GM12801 (cell line): ENCODE measurements around the gene C4BPA.

Experiments used
- TF ChIP-seq, protein P1 (sequence below): IDR thresholded peaks from one replicate; pipeline ENCODE4 v1.5.1; 2011; ENCODE audit warnings: control low read depth; ENCODE audit not compliant: insufficient read length; ENCODE audit errors: extremely low read depth

The C4BPA gene

DNA sequence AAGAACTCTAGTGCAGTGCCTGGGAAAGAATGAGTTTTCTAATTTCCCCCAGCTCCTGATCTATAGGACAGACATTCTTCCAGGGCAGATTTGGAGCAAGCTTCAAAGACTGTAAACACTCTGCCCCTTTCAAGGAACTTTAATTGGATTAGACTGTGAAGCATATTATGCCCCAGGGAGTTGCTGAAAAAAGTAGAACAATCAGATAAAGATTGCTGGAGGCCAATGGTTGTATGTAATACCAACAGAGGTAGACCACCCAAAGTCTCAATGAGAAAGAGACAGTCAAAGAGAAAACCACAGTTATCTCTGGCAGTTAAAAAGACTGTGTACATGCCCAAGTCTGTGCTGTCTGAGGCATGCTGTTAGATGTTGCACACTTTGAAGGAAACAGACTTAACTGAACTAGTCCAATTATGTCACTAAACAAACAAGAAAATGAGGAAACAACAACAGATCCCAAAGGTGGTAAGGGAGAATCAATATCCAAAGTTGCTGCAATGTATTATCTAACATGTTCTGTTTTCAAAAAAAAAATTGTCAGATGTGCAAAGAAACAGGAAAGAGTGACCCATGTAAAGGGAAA lies 24.4 kb downstream of the C4BPA start:
- TF ChIP-seq, protein P1, sequence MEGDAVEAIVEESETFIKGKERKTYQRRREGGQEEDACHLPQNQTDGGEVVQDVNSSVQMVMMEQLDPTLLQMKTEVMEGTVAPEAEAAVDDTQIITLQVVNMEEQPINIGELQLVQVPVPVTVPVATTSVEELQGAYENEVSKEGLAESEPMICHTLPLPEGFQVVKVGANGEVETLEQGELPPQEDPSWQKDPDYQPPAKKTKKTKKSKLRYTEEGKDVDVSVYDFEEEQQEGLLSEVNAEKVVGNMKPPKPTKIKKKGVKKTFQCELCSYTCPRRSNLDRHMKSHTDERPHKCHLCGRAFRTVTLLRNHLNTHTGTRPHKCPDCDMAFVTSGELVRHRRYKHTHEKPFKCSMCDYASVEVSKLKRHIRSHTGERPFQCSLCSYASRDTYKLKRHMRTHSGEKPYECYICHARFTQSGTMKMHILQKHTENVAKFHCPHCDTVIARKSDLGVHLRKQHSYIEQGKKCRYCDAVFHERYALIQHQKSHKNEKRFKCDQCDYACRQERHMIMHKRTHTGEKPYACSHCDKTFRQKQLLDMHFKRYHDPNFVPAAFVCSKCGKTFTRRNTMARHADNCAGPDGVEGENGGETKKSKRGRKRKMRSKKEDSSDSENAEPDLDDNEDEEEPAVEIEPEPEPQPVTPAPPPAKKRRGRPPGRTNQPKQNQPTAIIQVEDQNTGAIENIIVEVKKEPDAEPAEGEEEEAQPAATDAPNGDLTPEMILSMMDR: no peak

DNA sequence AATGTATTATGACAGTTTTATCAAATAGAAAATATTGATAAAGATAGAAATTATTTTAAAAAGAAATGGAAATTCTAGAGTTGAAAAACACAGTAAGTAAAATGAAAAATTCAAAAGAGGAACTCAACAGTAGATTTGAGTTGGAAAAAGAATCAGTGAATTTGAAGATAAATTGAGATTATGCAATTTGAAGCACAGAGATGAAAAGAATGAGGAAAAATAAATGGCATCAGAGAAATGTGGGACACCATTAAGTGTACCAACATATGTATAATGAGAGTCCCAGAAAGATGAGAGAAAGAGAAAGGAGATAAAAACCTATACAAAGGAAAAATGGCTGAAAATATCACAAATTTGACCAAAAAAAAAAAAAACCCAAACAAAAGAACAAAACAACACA lies 25.0 kb downstream of the C4BPA start:
- TF ChIP-seq, protein P1: no peak

DNA sequence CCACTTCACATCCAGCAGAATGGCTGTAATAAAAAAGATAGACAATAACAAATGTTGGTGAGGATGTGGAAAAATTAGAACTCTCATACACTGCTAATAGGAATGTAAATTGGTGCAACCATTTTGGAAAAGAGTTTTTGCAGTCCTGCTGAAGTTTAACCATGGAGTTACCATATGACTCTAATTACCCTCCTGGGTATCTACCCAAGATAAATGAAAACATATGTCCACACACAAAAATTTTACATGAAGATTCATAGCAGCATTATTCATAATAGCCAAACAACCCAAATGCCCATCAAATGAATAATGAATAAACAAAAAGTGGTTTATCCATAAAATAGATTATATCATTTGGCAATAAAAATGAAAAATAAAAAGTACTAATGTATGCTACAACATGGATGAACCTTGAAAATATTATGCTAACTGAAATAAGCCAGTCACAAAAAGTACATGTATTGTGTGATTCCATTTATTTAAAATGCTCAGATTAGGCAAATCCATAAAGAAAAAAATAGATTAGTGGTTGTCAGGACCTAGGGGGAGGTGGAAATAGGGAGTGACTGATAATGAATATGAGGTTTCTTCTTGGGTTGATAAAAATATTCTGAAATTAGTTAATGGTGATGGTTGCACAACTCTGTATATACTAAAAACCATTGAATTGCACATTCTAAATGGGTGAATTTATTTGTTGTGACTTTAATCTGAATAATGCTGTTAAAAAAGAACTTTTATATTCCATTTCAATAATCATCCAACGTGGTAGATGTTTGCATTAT lies 26.4 kb downstream of the C4BPA start:
- TF ChIP-seq, protein P1: no peak

DNA sequence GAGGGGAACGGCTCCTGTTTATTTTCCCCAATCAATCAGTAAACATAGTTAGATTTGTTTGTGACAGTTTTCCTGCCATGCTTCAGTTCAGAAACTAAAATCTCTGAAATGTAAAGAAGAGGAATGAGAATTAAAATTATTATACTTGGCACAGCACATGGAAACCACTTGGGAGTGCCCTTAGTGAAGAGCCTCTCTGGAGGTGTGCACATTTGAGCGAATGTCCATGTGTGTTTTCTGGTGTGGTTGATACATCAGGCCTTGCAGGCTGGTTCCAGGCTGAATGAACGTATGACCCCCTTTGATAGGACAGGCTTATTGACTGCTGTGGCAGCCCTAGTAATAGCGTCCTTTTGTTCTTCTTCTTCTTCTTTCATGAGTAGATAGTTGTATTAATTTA lies 27.1 kb downstream of the C4BPA start:
- TF ChIP-seq, protein P1: no peak

DNA sequence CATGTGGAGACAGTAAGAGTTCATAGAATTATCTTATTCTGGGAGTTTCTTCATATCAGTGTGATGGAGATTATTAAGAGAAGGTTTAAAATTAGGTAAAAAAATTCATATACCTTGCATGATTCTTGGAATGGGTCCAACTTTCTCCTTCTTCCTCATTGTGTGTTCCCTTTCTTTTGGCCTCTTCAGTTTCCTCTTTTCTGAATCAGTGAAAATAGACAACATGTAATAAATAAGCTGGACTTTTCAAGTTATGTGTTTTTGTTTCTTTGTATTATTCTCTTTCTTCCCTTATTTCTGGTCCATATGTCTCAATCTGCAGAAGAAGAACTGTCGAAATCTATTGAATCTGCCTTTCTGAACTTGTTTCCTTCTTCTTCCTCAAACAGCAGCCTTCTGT lies 30.5 kb downstream of the C4BPA start:
- TF ChIP-seq, protein P1: no peak

DNA sequence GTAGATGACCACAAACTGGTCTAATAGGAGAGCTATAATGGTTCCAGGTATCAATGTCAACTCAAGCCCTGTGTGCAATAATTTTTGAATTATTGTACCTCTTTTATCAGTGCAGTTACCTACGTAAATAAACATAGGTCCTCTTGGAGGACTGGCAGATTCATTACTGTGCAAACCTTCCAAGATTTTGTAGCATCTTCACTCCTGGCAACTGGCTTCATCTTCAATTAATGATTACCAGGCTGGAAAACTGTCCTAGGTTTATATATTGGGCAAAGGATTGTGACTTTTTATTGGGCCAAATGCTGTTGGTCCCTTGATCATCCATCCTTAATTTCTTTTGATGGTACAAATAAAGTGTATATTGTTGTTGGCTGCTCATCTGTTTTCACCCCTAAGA lies 35.6 kb downstream of the C4BPA start:
- TF ChIP-seq, protein P1: no peak

DNA sequence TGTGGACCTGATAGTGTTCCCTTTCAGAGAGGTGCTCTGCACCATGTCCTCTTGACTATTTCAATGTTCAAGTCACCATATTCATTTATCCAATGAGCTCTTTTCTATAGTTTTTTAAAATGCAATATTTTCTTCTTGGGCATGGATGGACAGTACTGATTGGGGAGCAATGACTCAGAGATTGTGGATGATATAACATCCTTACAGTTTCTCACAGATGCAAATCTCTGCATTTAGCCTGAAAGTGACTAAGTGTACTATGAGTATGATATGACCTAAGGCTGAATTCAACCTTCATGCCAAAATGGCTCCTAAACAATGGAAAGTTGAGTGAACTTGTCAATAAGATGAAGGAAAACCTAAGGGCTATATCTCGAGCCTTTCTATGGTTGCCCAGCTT lies 36.5 kb downstream of the C4BPA start:
- TF ChIP-seq, protein P1: no peak
